Effector memory CD4-positive, alpha-beta T cell (primary cell): ENCODE results near the gene LRRC4C.

Source experiments
- DNase-seq, 3 donors: peaks; one replicate each; pipeline ENCODE4 v3.0.0-alpha.2; 2020
- H3K27ac ChIP-seq: 2 replicates; pipeline ENCODE4 v1.7.0; 2013; ENCODE audit warnings: mild to moderate bottlenecking, low read length, moderate library complexity; ENCODE audit not compliant: insufficient read depth, poor library complexity, severe bottlenecking
- H3K27me3 ChIP-seq: replicated peaks from 2 replicates; pipeline ENCODE4 v1.7.0; 2013; ENCODE audit warnings: mild to moderate bottlenecking, low read length; ENCODE audit not compliant: insufficient read depth, control insufficient read depth, poor library complexity, severe bottlenecking
- H3K36me3 ChIP-seq: 2 replicates; pipeline ENCODE4 v1.7.0; 2013; ENCODE audit warnings: mild to moderate bottlenecking, low read length, moderate library complexity; ENCODE audit not compliant: control insufficient read depth, insufficient read depth
- H3K4me1 ChIP-seq: 2 replicates; pipeline ENCODE4 v1.7.0; 2013; ENCODE audit warnings: low read length, mild to moderate bottlenecking; ENCODE audit not compliant: control insufficient read depth, insufficient read depth, poor library complexity, severe bottlenecking
- H3K4me3 ChIP-seq: 2 replicates; pipeline ENCODE4 v1.7.0; 2013; ENCODE audit warnings: low read length, low read depth, mild to moderate bottlenecking; ENCODE audit not compliant: insufficient read depth, poor library complexity, severe bottlenecking
- H3K9me3 ChIP-seq: 2 replicates; pipeline ENCODE4 v1.7.0; 2013; ENCODE audit warnings: mild to moderate bottlenecking, low read length, moderate library complexity; ENCODE audit not compliant: control insufficient read depth

The LRRC4C gene

DNA sequence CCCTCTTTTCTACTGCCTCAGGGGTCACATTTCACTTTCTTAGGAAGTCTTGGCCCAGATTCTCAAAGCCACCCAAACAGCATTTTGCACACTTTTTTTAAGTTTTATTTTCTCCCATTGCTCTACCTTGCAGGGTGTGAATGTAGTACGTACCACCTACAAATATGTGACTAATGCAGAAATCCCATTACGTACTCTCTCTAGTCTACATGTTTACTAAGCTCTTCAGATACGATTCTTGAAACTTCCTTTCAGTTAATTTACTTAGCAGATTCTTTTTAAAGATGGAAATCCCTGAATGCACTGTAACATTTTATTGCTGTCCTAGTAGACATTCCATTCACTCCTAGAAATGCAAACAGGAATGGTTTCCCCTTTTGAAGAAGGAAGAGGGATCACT is 61.3 kb downstream of the LRRC4C start:
- no peaks in the 10 kb centered on the region for H3K27me3 ChIP-seq
- no peak overlapping the region for H3K4me3 ChIP-seq
- no peak for DNase-seq
- no peaks in the 10 kb centered on the region for H3K9me3 ChIP-seq
- H3K4me1 ChIP-seq = no peaks in the 10 kb centered on the region
- no peak overlapping the region for H3K27ac ChIP-seq
- H3K36me3 ChIP-seq = no peaks in the 10 kb centered on the region

DNA sequence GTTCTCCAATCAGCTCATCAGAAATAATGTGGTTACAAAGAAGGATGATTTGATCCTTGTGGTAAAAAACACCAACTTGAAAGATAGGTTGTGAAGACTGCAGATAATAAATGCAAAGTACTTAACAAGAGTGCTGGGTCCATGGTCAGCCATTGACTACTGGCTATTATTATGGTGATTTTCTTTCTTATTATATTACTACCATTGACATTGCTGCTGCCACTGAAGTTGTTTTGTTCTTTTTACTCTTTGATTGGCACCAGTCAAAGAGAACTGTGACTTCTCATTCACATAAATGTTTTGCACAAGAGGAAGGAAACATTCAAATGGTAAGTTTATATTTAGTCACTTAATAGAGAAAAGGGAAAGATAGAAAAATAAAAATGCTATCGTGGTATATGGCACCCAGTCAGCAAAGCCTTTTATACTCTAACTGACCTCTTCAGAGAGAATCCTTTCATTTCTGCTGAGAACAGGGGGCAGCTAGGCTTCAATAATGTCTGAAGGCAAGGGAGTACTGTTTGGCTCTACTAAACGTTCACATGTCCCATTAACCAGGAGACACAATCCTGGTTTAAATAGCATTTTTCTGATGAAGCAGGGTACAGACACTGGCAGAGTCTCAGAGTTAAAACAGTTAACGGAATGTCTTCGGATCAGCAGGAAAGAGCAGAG is 64.8 kb downstream of the LRRC4C start:
- DNase-seq = no peak

DNA sequence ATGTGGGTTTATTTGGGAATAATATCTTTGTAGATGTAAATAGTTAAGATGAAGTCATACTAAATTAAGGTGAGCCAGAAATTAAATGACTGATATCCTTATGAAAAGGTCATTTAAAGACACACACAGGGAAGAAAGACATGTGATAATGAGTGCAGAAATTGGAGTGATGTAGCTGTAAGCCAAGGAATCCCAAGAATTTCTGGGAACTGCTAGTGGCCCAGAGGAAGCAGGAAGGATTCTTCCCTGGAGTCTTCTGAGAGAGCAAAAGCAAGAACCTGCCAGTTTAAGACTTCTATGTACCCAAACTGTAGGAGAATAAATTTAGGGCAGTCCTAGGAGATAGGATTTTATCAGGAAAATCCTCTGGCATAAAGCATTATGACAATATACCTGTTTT is 66.9 kb downstream of the LRRC4C start:
- Histone ChIP-seq H3K9me3 (no peaks in the 10 kb centered on the region), H3K4me1 (no peaks in the 10 kb centered on the region), H3K36me3 (no peaks in the 10 kb centered on the region), H3K27me3 (no peaks in the 10 kb centered on the region), H3K27ac (no peak overlapping the region), H3K4me3 (no peak overlapping the region)
- DNase-seq = no peak

More for the DNA sequence above, 64.8 kb downstream of the LRRC4C start:
- H3K4me3 ChIP-seq = no peak overlapping the region
- H3K27ac ChIP-seq = no peak overlapping the region
- H3K4me1 ChIP-seq = no peaks in the 10 kb centered on the region
- H3K9me3 ChIP-seq = no peaks in the 10 kb centered on the region
- H3K27me3 ChIP-seq = no peaks in the 10 kb centered on the region
- H3K36me3 ChIP-seq = no peaks in the 10 kb centered on the region

DNA sequence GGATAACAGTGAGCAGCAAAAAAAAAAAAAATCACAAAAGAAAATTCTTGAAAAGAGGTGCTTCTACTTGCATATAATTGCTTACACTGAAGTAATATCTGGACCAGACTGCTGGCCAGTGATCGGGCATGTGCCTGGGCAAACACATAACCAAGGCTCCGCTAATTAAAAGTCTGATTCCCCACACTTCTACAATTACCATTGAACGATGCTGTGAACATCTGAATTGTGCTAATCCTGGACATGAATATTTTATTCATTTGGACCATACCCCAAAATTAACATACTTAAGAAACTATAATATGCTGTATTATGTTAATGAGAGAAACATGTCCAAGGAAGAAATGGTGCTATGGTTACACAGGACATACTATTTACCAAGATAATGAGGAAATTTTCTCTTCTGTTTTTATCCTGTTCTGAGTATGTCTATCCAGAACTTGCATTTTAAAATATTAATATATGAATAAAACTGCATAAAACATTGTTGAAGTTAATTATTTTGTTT is 69.8 kb downstream of the LRRC4C start:
- no peak overlapping the region for H3K4me3 ChIP-seq
- H3K9me3 ChIP-seq = no peaks in the 10 kb centered on the region
- no peaks in the 10 kb centered on the region for H3K27me3 ChIP-seq
- no peaks in the 10 kb centered on the region for H3K4me1 ChIP-seq
- H3K27ac ChIP-seq = no peak overlapping the region
- DNase-seq = no peak
- H3K36me3 ChIP-seq = no peaks in the 10 kb centered on the region

DNA sequence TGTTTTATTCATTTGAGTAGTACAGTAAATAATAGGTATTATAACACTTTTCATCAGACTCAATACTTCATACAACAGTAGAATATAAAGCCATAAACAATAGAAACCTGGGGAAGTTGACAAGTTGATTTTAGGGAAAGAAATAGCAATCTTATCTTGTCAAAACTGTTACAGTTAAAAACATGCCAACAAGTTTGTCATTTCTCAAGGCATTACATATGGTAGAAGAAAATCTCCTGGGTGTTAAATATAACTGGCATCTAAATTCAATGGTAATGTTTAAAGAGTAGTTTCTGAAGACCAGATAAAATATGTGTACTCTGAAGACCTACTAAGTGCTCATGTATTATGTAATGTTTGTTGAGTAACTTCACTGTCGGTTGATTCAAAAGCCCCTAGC is 75.1 kb downstream of the LRRC4C start:
- no peak overlapping the region for H3K4me3 ChIP-seq
- H3K4me1 ChIP-seq = no peaks in the 10 kb centered on the region
- no peak for DNase-seq
- H3K27ac ChIP-seq = no peak overlapping the region
- H3K27me3 ChIP-seq = no peaks in the 10 kb centered on the region
- H3K36me3 ChIP-seq = no peaks in the 10 kb centered on the region
- H3K9me3 ChIP-seq = no peaks in the 10 kb centered on the region

DNA sequence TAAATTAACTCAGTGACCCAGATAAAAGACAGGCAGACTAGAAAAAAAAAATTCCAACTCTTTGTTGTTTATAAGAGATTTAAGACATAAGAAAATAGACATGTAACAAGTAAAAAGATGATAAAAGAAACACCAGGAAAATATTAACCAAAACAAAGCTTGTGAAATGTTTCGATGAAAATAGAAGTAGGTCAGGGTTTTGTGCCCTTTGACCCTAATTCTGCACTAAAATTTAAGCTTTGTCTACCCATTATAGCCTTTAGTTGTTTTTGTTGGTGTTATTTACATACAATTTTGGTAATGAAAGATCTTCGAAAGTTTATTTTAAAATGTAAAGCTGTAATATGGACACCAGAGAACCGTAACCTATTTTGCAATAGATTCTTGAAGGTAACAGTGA is 75.7 kb downstream of the LRRC4C start:
- no peak for DNase-seq
- H3K27ac ChIP-seq = no peak overlapping the region
- H3K27me3 ChIP-seq = no peaks in the 10 kb centered on the region
- no peaks in the 10 kb centered on the region for H3K9me3 ChIP-seq
- H3K4me3 ChIP-seq = no peak overlapping the region
- no peaks in the 10 kb centered on the region for H3K36me3 ChIP-seq
- H3K4me1 ChIP-seq = no peaks in the 10 kb centered on the region

DNA sequence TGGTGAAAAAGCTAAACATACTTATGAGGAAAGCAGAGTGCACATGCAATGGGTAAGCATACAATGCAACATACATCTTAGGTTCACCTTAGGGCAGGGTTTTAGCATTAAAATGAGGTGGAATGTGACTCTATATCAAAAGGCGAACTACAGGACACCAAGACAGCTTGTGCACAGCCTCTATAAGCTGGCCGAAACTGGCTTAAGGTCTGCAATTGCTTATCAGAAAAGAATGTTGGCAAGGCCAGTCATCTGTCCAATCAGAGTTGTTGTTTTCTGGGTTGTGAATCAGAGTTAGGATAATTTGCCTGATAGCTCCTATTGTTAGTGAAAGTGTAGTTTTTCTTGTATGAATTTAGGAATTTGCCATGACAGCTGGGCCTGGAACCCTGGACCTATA is 76.5 kb downstream of the LRRC4C start:
- Histone ChIP-seq H3K4me1 (no peaks in the 10 kb centered on the region), H3K4me3 (no peak overlapping the region), H3K27ac (no peak overlapping the region), H3K27me3 (no peaks in the 10 kb centered on the region), H3K9me3 (no peaks in the 10 kb centered on the region), H3K36me3 (no peaks in the 10 kb centered on the region)
- no peak for DNase-seq

DNA sequence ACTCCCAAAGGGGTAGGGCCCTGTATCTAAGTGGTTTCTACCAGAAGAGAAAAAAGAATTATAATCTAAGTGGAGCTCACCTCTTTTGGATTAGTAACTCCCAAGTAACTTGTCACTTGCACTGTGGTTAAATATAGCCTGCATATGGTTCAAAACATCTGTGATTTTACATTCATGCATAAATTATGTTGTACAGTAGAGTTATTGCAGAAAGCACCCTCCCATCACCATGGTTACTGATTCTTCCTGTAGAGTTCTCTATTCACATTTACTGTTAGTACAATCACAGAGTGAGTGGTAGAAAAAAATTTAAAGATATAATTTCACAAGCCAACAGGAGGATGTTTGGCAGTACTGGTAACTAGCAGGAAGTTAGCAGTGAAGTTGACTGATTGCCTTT is 80.4 kb downstream of the LRRC4C start:
- Histone ChIP-seq H3K4me3 (no peak overlapping the region), H3K4me1 (no peaks in the 10 kb centered on the region), H3K9me3 (no peaks in the 10 kb centered on the region), H3K27ac (no peak overlapping the region), H3K36me3 (no peaks in the 10 kb centered on the region), H3K27me3 (no peaks in the 10 kb centered on the region)
- no peak for DNase-seq

DNA sequence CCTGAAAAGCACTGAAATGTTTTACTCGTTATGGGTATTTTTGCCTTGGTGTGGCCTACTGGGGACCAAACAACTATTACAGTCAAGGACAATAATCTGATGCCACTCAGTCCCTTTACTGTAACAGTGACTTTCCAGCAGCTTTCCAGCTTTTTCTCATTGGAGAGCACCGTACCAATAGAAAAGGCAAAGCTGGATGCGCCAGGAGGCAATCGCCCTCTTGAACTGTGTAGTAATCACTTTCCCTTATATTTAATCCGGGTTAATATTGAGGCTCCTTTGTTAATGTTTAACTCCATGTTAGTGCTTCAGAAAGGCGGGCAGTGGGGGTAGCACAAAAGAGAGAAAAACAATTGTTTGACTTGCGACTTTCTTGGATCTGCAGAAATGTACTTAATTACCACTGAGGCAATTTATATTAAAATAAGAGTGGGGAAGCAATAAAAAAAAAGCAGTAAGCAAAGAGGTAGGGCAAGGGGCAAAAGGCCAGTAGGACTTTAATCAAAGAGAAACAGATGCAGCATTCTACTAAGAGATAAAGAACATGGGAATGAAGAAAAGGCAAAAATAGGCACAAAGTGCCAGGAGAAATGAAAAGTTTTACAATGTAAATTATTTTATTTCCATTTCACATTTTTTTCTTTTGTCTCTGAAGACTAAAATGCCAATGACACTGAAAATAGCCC is 81.6 kb downstream of the LRRC4C start:
- no peak overlapping the region for H3K4me3 ChIP-seq
- no peaks in the 10 kb centered on the region for H3K4me1 ChIP-seq
- H3K36me3 ChIP-seq = no peaks in the 10 kb centered on the region
- DNase-seq = no peak
- no peaks in the 10 kb centered on the region for H3K9me3 ChIP-seq
- no peak overlapping the region for H3K27ac ChIP-seq
- no peaks in the 10 kb centered on the region for H3K27me3 ChIP-seq

DNA sequence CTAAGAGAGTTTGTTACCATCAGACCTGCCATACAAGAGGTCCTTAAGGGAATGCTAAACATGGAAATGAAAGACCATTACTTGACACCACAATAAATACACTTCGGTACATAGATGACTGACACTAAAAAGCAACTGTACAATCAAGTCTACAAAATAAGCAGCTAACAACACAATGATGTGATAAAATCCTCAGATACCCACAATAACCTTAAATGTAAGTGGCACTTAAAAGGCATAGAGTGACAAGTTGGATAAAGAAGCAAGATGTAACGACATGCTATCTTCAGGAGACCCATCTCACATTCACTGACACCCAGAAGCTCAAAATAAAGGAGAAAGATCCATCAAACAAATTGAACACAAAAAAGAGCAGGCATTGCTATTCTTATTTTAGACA is 107.6 kb downstream of the LRRC4C start:
- Histone ChIP-seq H3K36me3 (no peaks in the 10 kb centered on the region), H3K9me3 (no peaks in the 10 kb centered on the region), H3K27me3 (no peaks in the 10 kb centered on the region), H3K4me1 (no peaks in the 10 kb centered on the region), H3K4me3 (no peak overlapping the region), H3K27ac (no peak overlapping the region)
- no peak for DNase-seq
